Suppressor macrophage treated with lipopolysaccharide for 1 hour (primary cell): Measurements from ENCODE around the gene MYH7B.

Experiments
- DNase-seq, 3 donors: peaks; one replicate each; pipeline ENCODE4 v3.0.0-alpha.2; 2020 to 2022

MYH7B gene

DNA sequence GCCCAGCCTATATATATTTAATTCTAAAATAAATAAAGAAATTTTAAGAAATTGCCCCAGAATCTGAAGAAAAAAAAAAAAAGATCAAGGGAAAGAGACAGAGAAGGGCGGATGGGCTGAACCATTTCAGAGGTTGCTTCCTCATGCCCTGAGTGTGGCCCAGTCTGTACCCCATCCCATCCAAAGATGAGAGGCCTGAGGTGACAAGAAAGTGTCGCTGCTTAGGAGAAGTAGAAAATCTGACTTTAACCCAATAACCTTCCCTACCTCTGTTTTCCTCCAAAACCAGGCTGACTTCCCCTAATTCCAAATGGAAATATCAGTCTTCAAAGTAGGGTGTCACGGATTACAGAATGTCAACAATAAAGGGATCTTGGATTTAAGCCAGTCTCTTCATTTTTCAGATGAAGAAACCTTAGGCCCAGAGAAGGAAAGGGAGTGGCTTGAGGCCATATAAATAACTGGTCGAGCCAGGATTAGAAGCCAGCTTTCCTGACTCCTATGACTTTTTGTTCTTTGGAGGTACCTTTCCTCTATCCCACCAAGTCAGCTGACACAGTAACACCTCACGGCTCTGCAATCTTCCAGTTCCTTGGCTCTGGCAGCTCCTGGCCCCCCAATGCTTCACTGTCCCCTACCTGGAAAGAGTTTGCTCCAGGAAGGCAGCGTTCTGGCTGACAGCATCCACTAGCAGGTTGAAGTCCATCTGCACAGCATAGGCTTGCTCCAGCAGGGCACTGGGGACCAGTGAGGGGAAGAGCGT, 10.2 kb upstream of the MYH7B start:
- no peak for DNase-seq

DNA sequence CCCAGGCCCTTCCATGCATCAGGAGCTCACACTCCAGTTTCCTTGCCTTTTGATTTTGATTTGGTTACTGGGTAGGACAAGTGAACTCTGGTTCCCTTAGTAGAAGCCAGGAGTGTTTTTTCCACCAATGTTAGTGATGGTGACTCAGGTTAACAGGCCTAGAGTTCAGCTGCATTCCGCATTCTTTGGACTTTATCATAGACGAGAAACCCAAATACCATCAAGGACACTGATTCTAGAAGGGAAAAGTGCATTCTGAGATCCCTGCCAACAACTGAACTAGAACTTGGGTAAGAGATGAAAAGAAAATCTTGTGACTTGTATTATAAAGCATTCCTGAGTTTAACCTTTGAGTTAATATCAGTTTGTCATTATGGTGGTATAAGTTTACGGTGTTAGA, 9.0 kb upstream of the MYH7B start:
- DNase-seq, result no peak

DNA sequence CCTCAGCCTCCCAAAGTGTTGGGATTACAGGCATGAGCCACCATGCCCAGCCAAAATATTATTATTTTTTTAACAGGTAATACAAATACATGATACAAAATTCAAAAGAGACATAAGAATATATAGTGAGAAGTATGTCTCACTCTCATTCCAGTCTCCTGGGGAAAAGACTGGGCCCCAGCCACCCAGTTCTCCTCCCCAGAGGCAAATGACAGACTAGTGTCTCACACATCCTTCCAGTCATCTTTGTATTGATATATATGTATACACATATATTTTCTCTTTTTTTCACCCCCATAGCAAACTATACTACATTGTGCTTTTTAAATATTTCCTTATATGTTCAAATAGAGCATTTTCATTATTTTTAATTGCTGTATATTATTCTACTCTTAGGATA, 8.3 kb upstream of the MYH7B start:
- DNase-seq, result no peak

DNA sequence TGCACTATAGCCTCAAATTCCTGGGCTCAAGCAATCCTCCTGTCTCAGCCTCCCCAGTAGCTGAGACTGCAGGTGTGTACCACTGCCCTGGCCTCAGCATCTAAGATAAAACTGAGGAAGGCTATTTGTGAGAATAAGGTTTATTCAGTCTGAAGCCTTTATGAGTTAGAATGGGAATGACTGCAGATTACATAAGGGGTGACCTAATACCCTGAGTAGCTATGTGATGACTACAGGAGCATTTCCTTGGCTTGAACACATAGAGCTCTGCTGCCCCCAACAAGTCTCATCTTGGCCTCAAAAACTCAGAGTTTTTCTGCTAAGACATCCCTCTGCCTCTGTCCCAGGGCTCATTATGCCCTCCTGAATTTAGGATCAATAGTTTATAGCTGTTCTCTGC, 7.6 kb upstream of the MYH7B start:
- peak; percentile 36 to 51 (median 39) for DNase-seq

DNA sequence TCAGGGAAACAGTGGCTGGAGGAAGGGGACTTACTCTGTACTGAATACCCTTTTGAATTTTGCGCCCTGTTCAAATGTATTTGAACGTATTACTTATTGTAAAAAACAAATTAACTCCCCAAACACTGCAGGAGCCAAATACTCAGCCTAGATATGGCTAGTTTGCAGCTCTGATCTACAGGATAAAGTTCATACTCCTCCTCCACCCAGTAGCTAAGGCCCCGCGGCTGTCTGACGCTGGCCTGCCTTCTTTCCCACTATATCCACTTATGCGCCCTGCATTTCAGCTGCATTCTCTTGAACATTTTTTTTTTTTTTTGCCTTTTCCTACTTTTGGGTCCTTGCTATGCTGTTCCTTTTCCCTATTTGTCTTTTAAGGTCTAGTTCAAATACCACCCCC, 6.5 kb upstream of the MYH7B start:
- no peak for DNase-seq

DNA sequence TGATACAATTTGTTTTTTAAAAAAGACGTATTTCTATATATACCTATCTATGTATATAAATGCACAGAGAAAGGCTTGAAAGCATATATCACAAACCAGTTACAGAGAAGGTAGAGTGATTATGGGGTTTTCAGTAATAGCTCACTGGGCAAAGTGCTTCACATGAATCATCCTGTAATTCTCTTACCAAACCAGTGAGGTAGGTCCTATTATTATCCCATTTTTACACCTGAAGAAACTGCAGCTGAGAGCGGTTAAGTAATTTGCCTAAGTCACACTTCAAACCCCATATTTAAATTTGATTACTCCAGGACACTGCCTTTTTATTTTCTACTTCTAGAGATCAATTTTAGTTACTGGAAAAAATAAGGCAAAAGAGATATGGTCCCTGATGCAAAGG, 4.4 kb upstream of the MYH7B start:
- no peak for DNase-seq

DNA sequence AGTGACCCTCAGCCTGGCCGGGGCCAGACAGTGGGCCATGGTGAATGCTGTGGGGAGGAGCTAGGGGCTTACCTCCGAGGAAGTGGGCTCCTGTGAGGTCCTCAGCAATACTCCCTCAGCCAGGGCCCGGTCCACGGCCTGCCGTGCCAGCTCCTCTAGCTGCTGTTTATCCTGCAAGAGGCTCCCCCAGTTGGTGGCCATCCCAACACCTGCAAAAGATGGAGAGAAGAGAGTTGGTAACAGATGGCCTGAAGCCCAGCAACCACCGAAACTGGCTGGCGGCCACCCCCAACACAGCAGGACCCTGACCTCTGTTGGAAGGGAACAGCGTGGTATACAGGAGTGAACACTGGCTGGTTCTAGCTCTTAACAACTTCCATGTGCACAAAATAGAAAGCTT, 4.0 kb upstream of the MYH7B start:
- no peak for DNase-seq

DNA sequence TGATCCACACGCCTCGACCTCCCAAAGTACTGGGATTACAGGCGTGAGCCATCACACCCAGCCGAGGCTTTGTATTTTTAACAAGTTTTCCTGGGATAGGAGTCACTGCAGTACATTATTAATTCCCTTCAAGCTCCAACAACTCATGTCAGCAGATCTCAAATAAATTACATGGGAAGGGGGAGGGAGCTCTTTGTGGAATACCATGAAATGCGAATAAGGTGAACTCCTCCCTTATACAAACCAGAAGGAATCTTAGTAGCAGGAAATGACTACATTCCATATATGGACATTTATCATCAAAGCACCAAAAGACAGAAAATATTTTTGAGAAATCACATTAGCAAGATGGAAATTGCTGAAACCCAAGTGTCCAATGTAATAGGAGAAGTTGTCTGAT, 3.0 kb upstream of the MYH7B start:
- no peak for DNase-seq

DNA sequence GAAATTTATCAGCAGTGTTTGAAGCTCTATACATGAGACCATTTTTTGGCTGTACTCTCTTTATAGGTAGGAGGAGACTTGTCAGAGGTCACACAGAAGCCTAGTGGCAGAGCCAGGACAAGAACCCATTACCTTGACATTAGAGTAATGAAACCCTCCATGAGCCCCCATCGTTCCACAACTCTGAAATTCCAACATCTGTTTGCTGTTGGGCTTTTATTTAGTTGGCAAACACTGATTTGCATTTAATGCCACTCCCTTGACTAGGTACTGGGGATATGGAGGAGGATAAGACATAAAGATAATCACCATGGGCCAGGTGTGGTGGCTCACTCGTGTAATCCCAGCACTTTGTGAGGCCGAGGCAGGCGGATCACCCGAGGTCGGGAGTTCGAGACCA, 1.7 kb upstream of the MYH7B start:
- no peak for DNase-seq

DNA sequence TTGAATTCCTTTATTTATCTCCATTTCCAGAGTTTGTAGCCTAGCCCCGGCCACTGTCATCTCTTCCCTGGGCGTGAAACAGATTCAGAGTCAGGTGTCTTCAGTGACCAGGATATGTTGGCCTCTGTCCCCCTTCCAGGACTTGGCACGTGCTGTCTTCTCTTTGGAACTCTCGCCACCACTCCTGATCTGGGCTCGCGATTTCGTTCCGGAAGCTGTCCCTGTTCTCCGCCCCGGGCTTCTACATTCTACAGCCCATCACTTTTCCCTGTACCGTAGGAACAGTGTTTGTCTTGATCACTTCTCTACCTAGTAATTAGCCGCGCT, 801 bp upstream of the MYH7B start:
- peak in 1 of 3 donors; percentile 48 for DNase-seq

DNA sequence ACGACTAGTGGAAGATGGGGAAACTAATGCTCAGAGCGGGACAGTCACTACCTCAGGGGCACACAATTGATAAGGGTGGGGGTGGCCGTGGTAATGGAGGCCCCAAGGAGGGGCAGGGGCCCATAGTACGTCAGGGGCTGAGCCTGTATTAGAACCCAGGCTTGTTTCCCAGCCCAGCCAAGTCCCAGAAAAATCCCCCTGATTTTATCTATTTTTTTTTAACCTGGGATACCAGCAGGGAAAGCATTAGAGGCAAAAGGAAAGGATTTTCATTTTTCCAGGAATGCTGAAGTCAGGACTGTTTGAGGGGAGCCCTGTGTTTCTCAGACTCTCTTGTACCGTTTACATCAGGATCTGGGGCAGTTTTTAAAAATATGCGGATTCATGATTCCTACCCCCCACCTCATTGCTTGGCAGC, 382 bp downstream of the MYH7B start:
- no peak for DNase-seq

DNA sequence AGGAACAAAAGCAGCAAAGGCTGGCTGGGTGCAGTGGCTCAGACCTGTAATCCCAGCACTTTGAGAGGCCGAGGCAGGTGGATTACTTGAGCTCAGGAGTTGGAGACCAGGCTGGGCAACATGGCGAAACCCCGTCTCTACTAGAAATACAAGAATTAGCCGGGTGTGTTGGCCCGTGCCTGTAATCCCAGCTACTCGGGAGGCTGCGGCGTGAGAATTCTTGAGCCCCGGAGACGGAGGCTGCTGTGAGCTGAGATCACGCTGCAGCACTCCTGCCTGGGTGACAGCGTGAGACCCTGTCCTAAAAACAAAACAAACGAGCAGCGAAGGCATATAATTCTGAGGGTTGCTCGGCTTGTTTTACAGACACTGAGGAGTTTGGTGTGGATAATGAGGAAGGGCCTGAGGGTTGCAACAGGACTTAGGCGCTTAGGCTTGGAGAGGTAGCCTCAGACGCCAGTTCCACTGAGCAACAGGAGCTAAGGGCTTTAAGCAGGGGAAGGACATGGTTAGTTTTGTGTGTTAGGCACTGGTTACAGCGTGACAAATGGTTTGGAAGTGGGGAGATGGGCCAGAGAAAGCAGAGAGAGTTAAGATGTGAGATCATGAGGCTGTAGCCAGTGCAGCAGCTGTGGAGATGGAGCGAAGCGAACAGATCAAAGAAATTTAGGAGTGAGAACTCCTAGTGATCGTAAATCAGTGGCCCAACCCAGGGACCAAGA, 1.2 kb downstream of the MYH7B start:
- DNase-seq, result no peak

DNA sequence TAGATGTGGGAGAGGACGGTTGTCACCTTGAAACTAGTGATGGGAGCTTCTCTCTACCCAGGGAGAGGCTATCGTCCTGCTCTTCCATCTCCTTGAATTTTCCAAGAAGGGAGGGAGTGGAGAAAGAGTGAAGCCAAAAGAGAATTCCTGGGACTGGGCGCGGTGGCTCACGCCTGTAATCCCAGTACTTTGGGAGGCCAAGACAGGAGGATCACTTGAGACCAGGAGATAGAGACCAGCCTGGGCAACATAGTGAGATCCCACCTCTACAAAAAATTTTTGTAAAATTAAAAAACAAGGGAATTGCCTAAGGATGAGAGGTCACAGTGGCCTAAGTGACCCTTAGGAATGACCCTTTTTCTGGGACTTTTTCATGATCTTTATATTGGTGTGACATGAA, 8.8 kb downstream of the MYH7B start:
- no peak for DNase-seq

DNA sequence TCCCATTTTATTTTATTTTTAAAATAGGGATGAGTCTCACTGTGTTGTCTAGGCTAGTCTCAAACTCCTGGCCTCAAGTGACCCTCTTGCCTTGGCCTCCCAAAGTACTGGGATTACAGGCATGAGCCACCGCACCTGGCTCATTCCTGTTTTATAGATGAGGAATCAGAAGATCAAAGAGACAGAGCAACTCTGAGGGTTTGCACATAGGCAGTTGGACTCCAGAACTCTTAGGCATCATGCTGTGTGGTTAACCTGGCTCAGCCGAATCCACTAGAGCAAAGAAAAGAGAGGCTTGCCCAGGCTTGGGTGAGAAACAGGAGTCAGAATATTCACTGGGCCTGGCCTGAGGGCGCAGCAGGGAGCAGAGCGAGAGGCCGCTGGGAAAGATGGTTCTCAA, 9.4 kb downstream of the MYH7B start:
- DNase-seq, result no peak

DNA sequence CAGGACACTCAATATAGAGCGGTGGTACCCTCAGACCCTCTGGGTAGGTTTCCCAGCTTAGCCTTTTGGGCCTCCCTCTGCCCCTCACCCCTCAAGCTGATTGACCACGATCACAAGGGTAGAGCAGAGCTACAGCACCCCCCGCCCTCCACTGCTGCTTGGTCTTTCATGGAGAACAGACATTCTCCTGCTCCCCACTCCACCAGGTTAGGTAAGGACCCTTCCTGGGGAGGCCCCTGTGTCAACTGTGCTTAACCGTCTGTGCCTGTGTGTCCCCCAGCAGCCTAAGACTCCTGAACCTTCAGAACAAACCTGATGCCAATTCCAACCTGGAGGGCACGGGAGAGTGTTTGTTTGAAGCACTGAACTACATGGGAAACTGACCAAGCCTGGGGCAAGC, 11.8 kb downstream of the MYH7B start:
- no peak for DNase-seq

DNA sequence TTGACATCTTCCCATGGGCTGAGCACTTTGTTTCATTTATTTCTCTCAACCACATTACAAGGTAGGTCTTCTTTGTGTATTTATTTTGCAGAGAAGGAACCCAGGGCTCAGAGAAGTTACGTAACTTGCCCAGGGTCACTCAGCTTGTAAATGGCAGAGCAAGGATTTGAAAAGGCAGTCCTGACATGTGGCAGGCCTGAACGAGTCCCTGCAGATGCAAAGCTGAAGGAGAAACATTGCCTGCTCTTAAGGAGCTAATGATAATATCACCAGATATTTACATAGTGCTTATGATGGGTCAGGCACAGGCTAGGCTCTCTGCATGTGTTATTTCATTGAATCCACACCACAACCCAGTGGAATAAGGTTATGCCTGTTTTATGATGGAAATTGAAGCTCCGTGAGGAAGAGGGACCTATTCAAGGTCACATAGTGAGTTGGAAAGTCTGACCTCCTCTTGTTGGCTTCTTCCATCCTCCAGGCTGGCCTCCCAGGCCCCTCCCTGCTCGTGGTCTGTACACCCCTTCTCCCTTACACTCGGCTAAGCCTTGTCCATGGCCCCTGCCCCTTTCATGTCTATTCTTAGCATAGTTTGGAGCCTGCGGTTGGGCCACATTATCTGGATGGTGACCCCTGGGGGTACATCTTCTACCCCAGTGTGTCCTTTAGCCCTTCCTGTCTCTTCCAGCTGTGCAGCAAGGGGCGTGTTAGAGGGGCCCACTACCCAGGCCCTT, 12.5 kb downstream of the MYH7B start:
- DNase-seq, result no peak

DNA sequence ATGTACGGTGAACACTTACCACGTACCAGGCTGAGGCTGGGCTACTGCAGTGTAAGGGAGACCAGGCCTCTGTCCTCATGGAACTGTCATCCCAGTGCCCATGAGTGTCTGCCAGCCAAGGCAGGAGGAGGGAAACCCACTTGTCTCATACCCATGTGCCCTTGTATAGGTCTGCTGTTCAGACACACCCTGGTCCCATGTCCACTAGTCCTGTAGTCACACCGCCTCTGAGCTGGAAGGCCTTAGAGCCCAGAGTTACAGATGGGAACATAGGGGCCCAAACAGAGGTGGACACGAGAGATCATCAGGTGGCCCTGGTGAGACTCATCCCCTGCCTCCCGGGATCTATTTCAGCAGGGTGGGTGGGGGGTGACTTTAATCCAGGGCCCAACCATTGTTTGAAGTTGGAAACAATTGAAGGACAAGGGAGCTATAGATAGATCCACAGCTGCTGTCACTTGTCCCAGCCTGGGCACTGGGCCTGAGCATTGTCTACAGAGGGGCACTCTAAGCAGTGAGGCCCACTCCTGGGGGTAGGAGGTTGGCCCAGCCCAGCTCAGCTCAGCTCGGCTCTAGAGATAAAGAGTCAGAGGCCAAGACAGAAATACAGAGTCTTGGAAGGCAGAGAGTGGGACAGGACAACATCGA, 14.6 kb downstream of the MYH7B start:
- no peak for DNase-seq

DNA sequence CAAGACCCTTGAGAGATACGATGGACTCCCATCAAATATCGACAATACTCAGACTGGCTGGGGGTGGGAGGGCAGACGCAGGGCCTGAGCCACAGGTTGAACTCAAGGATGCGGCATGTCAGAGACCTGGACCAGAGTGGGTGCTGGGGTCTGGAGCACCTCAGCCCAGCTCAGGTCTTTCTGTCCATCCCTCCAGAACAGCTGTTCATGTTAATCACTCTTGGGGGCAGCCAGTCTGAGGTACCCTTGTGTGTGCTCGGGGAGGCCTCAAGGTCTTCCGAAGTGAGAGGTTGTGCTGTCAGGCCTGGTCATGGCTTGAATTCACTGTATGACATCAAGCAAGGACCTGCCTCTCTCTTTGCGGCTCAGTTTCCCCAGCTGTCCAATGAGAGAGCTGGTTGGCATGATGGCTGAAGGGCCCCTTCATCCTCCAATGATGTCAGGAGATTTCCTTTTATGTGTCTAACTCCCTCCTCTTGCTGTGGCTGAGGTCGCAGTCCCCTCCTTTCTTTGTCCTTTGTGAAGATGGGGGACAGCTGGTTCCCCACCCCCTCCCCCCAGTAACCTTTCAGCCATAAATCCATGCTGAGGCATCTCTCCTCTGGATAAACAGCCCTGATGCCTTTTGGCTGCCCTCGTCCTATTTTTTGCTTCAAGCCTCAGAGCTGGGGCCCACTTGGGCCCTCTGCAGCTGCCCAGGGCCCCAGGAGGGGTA, 15.3 kb downstream of the MYH7B start:
- no peak for DNase-seq

DNA sequence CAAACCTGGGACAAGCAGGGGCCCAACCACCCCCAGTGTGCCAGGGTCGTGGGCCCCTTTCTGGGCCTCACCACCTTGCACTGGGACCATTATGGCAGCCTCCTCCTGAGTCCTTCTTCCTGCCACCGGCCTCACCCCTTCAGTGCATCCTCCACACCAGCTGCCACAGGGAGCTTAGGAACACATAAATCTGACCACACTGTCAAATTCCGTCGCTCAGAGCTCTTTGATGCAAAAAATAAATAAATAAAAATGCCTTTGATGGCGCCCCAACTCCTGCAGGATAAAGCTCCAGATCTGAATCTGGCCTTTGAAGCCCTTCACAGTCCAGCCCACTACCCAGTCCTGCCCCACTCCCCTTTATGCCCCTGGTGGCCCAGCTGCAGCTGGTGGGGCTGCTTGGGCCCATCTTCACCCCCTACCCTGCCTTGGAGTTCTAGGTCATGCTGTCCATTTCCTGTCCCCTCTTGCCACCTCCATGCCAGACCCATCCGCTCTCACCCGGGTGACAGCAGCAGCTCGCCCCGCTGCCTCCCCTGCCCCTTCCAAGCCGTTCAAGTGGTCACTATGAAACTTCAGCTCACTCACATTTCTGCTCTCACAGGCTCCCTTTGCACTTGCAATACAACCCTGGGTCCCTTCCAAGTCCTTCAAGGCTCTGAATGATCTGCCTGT, 16.0 kb downstream of the MYH7B start:
- DNase-seq, result no peak

DNA sequence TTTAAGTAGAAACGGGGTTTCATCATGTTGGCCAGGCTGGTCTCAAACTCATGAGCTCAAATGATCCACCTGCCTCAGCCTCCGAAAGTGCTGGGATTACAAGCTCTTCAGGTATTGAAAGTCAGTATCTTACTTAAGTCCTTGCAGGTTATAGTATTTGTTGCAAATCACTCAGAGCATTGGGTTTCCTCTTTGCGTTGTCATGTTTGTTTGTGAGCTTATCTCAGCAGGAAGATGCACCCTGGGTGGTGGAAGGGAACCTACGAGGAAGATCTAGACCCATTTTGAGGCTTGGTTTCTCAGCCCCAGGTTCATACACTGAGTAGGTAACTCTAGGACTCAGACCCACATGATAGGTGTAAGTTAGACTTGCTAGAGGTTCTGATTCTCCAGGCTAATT, 18.6 kb downstream of the MYH7B start:
- no peak for DNase-seq

DNA sequence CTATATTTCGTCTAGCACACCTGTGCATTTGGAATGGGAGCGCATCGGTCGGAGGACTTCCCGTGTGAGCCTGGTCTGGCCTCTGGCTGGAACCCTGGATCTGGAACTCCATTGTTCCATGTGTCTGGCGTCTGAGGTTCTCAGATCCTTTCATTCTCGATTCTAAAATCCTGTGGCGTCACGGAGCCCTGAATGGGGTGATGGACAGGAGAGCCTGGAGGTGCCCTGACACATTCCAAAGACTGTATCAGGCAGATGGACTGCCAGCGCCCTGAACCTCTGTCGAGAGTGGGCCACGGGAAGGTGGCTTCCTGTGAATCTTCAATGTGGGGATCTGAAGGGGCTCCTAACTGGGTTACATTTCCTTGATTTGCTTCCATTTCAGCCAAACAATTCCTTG, 20.6 kb downstream of the MYH7B start:
- no peak for DNase-seq

DNA sequence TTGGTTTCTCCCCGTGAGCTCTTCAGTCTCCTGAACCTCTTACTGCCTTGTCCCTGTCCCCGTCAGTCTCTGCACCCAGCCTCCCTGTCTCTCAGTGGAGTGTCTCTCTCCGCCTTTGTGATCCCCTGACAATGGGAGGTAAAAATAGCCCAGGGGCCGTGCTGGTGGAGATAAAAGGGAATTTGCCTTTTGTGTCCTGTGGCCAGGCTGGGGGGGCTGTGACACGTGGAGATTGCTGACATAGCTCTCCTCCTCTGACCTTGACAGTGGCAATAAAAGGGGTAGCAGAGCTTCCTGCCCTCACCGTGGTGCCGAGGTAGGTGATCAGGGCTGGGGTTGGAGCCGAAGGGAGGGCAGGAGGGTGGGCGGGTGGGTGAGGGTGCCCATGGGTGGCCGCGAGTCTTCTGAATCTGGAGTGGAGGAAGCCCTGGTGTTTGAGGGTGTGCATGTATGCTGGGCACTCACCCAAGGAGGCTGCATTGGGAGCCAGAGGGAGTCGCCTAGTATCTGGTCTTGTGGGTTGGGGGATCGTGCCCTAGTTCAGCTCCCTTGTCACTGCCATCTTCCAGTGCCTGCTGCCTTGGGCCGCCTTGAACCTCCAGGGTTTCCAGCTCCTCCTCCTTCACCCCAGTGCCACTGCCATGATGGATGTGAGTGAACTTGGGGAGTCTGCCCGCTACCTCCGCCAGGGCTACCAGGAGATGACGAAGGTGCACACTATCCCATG, 21.9 kb downstream of the MYH7B start:
- no peak for DNase-seq
